H7 (cell line): ENCODE data around the gene TENM4. TPM values are rescaled to one million over a fixed set of nuclear protein-coding genes. Genes with fewer than 3 reads are reported as not detected.

Experiments
- DNase-seq: peaks from one replicate; pipeline ENCODE4 v3.0.0; 2012
- H3K27me3 ChIP-seq: 2 replicates; pipeline ENCODE4 v1.6.0; 2011; ENCODE audit warnings: mild to moderate bottlenecking, low read length; ENCODE audit not compliant: control insufficient read depth, insufficient read depth
- H3K36me3 ChIP-seq: replicated peaks from 2 replicates; pipeline ENCODE4 v1.5.1; 2011; ENCODE audit warnings: low read length; ENCODE audit not compliant: control insufficient read depth, insufficient read depth
- H3K4me3 ChIP-seq: 2 replicates; pipeline ENCODE4 v1.5.1; 2011; ENCODE audit warnings: low read depth, mild to moderate bottlenecking, control low read depth, low read length, moderate library complexity; ENCODE audit not compliant: insufficient read depth
- total RNA-seq: library from RNA; depleted of rRNA; stranded (reverse); fragments of >200 nt; shearing (Covaris generic); gene quantifications from 2 replicates; pipeline ENCODE4 v1.2.3, GENCODE V29; 2014

The TENM4 gene
- total RNA-seq, 1 experiment from 2014 or later, result 29.6 TPM

DNA sequence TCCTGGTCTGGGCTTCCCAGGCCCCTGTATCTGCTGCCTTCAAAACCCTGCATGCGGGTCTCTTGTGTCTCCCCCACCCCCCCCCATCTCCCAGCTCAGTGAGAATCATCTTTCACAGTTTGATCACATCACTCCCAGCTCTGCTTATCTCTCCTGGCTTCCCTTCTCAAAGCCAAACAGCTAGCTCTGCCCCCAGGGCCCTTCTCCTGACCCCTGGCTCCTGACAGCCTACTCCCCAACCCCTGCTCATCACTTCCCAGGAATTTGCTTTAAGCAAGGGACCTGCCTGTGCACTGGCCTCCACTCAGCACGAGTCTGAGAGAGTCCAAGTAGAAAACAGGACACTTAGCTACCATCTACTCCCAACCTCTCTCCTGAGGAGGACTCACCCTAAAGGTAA lies 342.7 kb downstream of the TENM4 start:
- Histone ChIP-seq H3K4me3 (no peak overlapping the region), H3K36me3 (no peaks in the 10 kb centered on the region), H3K27me3 (no peaks in the 10 kb centered on the region)
- no peak for DNase-seq

DNA sequence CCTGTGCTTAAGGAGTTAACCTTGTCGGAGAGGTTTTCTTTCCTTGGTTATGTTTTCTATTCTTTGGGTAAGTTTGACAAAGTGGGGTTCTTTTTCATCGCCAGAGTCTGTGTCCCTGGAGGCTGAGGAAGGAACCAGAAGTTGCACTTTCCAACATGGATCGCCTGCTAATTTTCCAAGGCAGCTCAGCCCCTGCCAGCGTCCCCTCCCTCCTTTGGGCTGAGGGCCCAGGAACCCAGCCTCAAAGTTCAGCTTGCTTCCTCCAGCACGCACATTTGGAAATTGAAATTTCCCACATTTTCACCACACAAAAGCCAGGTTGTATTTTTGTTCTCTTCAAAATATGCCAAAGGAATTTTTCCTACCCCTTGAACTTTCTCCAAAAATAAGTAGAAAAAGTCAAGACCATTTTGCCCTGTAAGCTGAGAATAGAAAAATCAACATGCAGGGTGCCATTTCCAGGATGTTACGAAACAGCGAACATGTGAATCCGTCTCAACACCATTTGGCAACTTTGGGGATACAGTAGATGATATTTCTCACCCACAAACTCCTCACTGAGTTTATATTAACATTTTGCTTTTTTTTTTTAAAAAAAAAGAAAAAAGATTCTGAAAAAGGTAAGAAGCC lies 343.5 kb downstream of the TENM4 start:
- Histone ChIP-seq H3K4me3 (no peak overlapping the region), H3K36me3 (no peaks in the 10 kb centered on the region), H3K27me3 (no peaks in the 10 kb centered on the region)
- no peak for DNase-seq

DNA sequence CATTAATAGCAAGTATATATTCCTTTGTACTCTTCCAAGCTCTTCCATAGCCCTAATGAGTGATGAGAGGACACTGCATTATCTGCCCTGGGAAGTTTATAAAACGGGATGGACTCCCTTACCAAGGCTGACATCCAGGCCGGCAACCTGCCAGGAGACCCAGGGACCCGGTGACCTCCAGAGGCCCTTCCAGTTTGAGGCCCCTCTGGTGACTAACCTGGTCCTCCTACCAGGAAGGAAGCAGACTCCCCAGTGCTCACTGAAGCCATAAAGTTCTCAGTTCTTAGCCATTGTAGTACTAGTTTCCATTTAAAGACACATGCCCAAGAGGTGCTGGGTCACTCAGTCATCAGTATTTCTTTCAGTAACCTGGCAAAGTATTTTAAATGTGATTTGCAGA lies 345.4 kb downstream of the TENM4 start:
- no peaks in the 10 kb centered on the region for H3K27me3 ChIP-seq
- no peak for DNase-seq
- no peaks in the 10 kb centered on the region for H3K36me3 ChIP-seq

DNA sequence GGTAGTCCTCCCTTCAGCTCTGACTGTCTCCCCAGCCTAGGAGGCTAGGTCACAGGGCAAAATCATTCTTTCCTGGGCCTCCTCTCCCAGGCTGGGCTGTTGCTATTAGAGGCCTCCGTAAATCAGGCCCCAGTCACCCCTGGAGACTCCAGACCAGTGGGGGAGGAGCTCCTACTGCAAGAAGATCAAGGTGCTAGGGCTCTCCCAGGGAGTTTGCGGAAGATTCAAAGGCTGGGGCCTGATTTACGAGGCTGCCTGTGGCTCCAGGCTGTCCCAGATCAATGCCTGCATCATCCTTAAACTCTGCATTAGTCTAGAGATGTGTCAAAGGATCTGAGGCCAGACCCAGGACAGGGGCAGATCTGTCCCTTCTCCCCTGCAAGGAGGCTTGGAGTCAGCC lies 346.2 kb downstream of the TENM4 start:
- H3K36me3 ChIP-seq, result no peaks in the 10 kb centered on the region
- no peaks in the 10 kb centered on the region for H3K27me3 ChIP-seq
- no peak overlapping the region for H3K4me3 ChIP-seq
- no peak for DNase-seq

More for the DNA sequence above, 345.4 kb downstream of the TENM4 start:
- no peak overlapping the region for H3K4me3 ChIP-seq

DNA sequence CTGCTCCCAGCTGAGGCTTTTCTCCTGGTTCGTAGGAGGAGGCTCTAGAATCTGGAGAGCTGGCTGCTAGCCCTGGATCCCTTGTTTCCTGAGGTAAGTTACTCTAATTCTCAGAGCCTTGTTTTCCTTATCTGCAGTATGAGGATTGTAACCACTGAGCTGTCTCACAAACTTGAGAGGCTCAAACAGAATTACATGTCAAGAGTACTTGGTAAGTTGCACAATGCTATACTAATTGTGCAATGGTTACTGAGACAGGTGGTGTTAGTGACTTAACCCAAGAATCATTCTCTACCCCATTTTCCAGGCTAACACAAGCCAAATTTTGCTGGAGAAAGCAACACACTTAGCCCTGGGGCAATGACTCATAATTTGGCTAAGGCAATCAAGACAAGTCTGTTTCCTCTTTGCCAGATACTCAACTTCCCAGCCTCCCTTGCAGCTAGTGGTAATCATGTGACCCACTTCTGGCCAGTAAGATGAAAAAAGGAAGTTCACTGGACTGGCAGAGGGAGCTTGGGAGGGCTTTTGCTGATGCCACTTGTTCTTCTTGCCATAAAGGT lies 348.0 kb downstream of the TENM4 start:
- H3K4me3 ChIP-seq, result no peak overlapping the region

DNA sequence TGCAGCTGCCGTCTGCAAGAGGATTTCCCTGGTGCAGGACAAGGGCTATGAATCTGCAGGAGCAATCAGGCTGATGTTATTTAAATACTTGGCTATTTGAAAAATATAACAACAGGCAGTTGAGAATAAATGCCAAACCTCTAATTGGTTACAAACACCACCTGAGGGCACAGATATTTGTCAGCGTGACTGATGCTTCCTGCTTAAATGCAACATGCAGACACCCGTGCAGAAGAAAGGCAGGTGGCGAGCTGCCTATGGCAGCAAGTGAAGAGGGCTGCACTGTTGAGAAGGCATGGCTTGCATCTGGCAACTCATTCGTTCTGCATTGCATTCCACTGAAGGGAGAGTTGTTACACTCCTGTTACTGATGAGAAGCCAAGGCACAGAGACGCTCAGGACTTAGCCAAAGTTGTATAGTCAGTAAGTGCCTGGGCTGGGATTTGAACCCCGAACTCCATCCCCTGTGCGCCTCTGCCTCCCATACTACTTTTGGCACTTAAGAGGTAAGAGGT lies 350.6 kb downstream of the TENM4 start:
- H3K36me3 ChIP-seq, result no peaks in the 10 kb centered on the region
- H3K4me3 ChIP-seq, result no peak overlapping the region
- DNase-seq, result no peak
- no peaks in the 10 kb centered on the region for H3K27me3 ChIP-seq

More for the DNA sequence above, 348.0 kb downstream of the TENM4 start:
- DNase-seq, result no peak
- H3K27me3 ChIP-seq, result no peaks in the 10 kb centered on the region
- no peaks in the 10 kb centered on the region for H3K36me3 ChIP-seq

DNA sequence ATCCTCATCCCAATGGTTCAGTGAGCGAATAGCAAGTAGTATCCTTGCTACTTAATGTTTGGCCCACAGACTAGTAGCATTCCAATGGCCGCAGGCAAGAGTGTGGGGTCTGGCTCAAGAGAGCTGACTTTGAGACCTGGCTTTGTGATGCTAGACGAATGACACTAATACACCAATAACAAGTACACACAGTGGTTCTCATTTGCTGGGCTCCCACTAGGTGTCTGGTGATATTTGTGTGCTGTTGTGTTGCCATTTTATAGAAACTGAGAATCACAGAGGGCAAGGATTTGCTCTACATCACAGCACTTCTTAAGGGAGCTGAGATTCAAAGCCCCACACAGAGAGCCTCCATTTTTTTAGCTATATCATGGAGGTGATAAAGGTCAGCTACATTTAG lies 351.2 kb downstream of the TENM4 start:
- H3K4me3 ChIP-seq, result no peak overlapping the region
- DNase-seq, result no peak
- no peaks in the 10 kb centered on the region for H3K27me3 ChIP-seq
- H3K36me3 ChIP-seq, result no peaks in the 10 kb centered on the region

DNA sequence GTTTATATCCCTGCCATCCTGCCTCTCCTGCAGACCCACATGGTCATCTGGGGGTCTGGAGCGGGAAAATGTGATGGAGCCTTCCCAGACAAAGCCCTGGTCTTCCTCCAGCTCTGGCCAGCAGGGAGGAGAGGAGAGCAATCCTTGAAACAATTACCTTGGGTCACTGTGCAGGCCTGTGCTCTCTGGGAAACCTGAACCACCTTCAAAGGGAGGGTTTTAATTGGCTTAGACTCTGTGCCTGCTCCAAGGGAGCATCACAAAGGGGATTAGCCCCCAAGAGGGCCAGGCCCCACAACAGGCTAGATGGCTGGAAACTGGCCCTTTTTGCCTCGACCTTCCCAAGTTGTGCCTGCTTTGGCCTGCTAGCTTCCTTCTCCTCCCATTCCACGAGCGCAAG lies 351.9 kb downstream of the TENM4 start:
- DNase-seq, result peak; percentile 51
- Histone ChIP-seq H3K36me3 (no peaks in the 10 kb centered on the region), H3K27me3 (no peaks in the 10 kb centered on the region), H3K4me3 (no peak overlapping the region)

DNA sequence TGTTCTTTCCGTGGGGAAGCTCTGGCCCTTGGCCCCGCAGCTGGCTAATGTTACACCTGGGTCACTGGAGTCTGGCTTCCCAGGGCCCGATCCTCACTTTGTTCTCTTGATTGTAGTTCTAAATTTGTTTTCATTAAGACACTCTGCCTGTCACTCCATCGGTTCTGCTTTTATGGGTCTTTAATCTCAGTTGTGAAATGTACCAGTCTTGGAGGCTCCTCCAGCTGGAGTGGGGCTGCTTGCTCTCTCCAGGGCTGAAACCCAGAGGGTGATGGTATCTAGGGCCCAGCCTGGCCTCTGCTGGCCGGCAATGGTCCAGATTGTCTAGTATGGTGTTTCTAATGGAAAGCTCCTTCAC lies 352.9 kb downstream of the TENM4 start:
- Histone ChIP-seq H3K27me3 (no peaks in the 10 kb centered on the region), H3K36me3 (no peaks in the 10 kb centered on the region), H3K4me3 (no peak overlapping the region)
- DNase-seq, result no peak

DNA sequence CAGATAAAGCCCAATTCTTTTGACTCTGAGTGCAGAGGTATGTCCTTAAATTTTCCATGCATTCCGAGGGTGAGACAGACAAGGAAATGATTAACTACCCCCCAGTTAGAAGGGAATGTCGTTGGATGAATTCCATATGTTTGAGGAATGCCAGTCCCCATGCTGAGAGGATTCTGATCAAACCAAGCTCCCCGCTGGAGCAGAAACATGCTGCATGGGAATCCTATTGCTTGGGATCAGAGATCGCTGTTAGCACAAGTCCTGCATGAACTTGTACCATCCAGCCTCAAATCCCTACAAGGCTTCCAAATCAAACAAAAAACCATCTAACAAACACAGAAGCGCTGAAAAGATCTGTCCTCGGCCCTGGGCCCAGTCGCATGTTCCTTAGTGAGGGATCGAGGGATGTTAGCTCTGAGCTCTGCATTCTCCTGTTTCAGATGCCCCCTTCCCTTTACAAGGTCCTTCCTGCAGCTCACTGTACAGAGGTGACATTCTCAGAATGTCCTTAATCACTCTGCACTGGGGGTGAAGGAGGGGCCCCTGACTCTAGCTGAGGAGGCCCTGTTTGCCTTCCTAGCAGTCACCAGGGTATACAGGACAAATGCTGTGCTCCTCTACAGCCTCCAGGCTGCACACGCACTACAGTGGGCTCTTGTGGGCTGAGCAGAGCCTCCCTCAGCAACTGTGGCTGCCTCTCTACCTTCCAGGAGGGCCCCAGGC lies 353.4 kb downstream of the TENM4 start:
- H3K4me3 ChIP-seq, result no peak overlapping the region
- peak; percentile 56 for DNase-seq

DNA sequence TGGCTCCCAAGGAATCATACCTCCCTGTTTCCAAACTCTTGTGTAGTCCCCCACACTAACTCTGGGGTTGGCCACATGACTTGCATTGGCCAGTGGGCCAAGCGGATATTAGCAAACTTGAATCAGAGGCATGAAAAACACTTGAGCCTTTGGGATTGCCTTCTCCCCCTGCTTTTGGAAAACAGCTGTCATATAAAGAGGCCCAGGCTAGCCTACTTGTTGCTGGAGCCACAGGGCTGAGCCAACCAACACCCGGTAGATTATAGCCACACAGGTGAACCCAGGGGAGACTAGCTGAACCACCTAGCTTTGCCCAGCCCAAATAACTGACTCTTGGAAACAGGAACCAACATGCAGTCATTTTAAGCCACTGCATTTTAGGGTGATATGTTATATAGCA lies 354.8 kb downstream of the TENM4 start:
- DNase-seq, result no peak
- no peaks in the 10 kb centered on the region for H3K27me3 ChIP-seq
- no peak overlapping the region for H3K4me3 ChIP-seq
- no peaks in the 10 kb centered on the region for H3K36me3 ChIP-seq

More for the DNA sequence above, 353.4 kb downstream of the TENM4 start:
- Histone ChIP-seq H3K36me3 (no peaks in the 10 kb centered on the region), H3K27me3 (no peaks in the 10 kb centered on the region)

DNA sequence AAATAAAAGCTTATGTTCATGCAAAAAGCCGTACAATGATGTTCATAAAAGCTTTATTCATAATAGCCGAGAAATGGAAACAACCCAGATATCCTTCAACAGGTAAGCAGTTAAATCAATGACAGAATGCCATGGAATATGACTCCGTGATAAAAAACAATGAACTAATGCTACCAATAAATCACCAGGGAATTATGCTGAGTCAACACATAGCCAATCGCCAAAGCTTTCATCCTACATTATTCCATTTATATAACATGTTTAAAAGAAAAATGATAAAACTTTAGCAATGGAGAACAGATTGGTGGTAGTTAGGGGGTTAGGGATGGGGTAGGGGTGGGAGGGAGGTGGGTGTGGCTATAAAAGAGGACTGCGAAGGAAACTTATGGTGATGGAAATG lies 356.4 kb downstream of the TENM4 start:
- Histone ChIP-seq H3K27me3 (no peaks in the 10 kb centered on the region), H3K4me3 (no peak overlapping the region), H3K36me3 (no peaks in the 10 kb centered on the region)
- no peak for DNase-seq

DNA sequence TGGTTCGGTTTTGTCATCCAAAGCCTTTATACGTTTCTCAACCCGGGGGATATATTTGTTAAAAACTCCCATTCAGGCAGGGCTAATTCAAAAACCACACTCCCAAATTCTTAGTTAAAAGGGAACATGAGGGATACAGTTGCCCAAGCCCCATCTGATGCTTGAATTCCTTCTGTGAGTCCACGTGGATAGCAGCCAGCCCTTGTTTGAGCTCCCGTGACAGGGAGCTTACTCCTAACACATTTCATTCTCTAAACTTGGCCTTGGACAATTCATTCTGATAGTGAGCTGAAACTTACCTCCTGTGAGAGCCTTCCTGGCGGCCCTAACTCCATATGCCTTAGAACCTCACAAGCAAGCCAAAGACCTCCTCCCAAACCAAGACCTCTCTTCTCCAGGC lies 357.5 kb downstream of the TENM4 start:
- DNase-seq, result no peak
- Histone ChIP-seq H3K27me3 (no peaks in the 10 kb centered on the region), H3K36me3 (no peaks in the 10 kb centered on the region), H3K4me3 (no peak overlapping the region)

DNA sequence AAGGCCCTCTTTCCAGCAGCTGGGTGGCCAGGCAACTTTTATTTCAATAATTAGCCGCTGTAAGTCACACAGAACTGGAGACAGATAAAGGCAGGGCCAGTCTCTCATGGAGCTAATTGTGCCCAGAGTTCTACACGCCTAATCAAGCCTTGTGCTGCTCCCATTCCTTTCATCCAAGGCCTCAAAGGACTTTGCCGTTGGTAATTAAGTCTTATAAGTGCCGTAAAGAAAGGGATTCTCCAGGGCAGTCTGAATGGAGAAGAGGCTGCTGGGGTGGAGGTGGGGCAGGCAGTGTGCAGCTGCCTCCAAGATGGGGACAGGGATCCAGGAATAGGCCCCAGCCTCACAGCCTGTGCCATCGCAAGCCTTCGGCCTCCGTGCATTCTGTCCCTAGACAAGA lies 357.9 kb downstream of the TENM4 start:
- Histone ChIP-seq H3K4me3 (no peak overlapping the region), H3K27me3 (no peaks in the 10 kb centered on the region), H3K36me3 (no peaks in the 10 kb centered on the region)
- no peak for DNase-seq

DNA sequence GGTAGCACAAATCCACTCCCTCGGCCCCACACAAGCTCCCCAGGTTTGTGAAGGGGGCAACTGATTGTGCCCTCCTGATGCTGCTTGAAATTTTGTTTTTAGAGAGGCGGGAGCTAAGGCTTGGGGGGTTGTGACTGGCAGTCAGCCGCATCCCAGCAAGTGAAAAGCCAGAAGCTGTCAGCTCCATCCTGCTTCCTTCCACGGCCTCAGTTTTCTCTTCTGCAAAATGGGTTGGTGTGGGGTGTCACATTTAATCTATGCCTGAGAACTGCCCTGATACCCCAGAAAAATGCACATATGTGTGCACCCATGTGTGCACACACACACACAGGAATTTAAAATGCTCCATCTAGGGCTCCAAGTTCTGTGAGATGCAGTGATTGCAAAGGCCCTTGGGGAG lies 358.6 kb downstream of the TENM4 start:
- H3K4me3 ChIP-seq, result no peak overlapping the region

More for the DNA sequence above, 358.6 kb downstream of the TENM4 start:
- no peak for DNase-seq
- no peaks in the 10 kb centered on the region for H3K27me3 ChIP-seq
- H3K36me3 ChIP-seq, result no peaks in the 10 kb centered on the region
